D721Med (cell line): Measurements from ENCODE around the gene PRRX2.
"Not testable (repeated sequence)": the region's sequence is repeated elsewhere in the genome, so short reads cannot be mapped to it uniquely, and the experiment has no call there.

ENCODE experiments used
- DNase-seq: peaks from one replicate; pipeline ENCODE4 v3.0.0; 2011; ENCODE audit warnings: low spot score; ENCODE audit not compliant: insufficient read length
- FAIRE-seq: peaks from 2 replicates; lab custom pipeline; 2011; peaks lifted over from hg19 to GRCh38; lab: Jason Lieb, UNC
- TF ChIP-seq, protein P1 (sequence below): IDR thresholded peaks from 2 replicates; pipeline ENCODE4 v1.5.1; 2012; ENCODE audit warnings: mild to moderate bottlenecking, control low read depth; ENCODE audit not compliant: insufficient read depth; ENCODE audit errors: missing control alignments

PRRX2 gene

DNA sequence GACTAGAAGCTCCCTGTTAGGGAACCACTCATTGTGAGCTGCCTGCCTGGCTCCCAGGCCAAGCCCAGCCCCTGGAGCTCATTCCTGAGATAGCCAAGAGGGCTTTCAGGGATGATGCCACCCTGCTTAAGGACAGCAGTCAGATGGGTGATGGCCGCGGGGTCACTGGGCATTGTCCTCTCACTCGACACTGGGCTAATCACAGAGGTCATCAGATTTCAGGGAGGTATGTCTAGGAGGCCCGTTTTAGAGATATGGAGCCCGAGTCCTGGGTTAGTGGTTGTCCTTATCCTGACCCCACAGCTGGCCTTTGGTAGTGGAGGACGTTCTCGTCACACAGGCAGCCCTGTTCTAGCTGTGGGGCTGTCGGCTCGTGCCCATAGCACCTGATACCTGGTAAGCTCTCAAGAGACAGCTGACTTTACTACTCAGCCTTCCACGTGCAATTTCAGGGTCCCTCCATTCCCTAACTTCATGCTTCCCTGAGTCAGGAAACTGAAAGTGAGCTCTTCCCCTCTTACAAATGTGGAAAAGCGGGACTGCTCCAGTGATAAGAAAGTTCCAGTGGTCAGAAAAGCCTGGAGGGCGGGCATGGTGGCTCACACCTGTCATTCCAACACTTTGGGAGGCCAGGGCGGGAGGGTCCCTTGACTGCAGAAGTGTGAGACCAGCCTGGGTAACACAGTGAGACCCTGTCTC is 94.5 kb downstream of the PRRX2 start:
- no peak for FAIRE-seq
- TF ChIP-seq, protein P1, sequence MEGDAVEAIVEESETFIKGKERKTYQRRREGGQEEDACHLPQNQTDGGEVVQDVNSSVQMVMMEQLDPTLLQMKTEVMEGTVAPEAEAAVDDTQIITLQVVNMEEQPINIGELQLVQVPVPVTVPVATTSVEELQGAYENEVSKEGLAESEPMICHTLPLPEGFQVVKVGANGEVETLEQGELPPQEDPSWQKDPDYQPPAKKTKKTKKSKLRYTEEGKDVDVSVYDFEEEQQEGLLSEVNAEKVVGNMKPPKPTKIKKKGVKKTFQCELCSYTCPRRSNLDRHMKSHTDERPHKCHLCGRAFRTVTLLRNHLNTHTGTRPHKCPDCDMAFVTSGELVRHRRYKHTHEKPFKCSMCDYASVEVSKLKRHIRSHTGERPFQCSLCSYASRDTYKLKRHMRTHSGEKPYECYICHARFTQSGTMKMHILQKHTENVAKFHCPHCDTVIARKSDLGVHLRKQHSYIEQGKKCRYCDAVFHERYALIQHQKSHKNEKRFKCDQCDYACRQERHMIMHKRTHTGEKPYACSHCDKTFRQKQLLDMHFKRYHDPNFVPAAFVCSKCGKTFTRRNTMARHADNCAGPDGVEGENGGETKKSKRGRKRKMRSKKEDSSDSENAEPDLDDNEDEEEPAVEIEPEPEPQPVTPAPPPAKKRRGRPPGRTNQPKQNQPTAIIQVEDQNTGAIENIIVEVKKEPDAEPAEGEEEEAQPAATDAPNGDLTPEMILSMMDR, result no peak
- no peak for DNase-seq

DNA sequence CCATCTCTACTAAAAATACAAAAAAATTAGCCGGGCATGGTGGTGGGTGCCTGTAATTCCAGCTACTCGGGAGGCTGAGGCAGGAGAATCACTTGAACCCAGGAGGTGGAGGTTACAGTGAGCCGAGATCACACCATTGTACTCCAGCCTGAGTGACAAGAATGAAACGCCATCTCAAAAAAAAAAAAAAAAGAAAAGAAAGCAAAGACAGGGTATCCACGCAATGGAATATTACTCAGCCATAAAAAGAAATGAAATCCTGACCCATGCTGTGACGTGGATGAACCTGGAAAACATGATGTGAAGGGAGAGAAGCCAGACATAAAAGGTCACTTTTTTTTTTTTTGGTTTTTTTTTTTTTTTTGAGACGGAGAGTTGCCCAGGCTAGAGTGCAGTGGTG is 95.3 kb downstream of the PRRX2 start:
- not testable (repeated sequence) for DNase-seq, FAIRE-seq

DNA sequence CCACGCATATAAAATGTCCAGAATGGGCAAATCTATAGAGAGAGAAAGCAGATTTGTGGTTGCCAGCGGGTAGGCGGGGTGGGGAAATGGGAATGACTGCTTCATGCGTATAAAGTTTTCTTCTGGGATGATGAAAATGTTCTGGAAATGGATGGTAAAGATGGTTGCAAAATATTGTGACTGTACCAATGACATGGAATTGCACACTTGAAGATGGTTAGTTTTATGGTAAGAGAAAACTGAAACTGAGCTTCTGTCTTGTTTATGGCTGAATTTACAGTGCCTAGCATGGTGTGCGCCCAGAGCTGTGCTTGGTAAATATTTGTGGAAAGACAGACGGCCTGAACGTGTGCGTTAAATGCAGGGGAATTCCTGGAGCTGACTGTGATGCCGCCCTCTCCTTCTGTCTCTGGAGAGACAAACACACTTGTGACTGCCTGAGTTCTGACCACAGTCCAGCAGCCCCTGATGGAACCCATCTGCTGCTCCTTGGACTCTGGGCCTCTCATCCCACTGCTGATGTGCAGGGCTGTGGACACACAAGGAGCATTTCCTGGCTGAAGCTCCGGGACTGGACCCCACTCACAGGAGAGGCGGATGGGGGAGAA is 96.0 kb downstream of the PRRX2 start:
- no peak for DNase-seq
- TF ChIP-seq, protein P1, result no peak
- FAIRE-seq, result no peak

DNA sequence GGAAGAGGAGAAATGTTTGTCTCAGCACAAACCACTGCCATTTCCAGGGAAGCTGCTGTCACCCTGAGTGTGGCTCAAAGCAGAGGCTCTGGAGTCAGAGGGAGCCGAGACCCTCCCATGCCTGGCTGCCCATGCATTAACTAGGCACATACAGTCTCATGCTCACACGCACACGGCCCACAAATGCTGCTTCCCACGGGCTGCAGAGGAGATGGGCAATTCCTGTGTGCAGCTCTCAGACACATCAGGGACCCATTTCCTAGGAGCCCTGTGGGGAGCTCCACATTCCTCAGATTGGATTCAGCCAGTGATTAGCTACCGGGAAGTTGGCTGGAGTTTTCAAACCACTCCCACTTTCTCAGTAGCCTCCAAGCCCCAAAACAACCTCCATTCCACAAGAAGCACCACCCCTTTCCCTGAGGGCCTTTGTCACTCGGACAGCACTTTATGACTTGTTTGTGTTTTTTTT is 96.5 kb downstream of the PRRX2 start:
- DNase-seq (no peak), FAIRE-seq (no peak)
- TF ChIP-seq, protein P1, result no peak

DNA sequence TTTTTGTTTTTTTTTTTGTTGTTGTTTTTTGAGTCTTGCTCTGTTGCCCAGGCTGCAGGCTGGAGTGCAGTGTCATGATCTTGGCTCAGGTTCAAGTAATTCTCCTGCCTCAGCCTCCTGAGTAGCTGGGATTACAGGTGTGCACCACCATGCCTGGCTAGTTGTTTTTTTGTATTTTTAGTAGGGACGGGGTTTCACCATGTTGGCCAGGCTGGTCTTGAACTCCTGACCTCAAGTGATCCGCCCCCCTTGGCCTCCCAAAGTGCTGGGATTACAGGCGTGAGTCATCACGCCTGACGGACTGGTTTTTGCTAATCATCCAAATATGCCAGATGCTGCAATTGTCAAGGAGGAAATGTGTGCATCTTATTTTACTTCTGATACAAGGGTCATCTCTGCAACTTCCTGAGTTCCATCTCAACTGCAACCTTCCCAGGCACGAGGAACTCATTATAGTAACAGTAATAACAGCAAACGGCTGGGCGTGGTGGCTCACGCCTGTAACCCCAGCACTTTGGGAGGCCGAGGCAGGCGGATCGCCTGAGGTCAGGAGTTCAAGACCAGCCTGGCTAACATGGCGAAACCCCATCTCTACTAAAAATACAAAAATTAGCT is 97.0 kb downstream of the PRRX2 start:
- DNase-seq, FAIRE-seq: not testable (repeated sequence)

DNA sequence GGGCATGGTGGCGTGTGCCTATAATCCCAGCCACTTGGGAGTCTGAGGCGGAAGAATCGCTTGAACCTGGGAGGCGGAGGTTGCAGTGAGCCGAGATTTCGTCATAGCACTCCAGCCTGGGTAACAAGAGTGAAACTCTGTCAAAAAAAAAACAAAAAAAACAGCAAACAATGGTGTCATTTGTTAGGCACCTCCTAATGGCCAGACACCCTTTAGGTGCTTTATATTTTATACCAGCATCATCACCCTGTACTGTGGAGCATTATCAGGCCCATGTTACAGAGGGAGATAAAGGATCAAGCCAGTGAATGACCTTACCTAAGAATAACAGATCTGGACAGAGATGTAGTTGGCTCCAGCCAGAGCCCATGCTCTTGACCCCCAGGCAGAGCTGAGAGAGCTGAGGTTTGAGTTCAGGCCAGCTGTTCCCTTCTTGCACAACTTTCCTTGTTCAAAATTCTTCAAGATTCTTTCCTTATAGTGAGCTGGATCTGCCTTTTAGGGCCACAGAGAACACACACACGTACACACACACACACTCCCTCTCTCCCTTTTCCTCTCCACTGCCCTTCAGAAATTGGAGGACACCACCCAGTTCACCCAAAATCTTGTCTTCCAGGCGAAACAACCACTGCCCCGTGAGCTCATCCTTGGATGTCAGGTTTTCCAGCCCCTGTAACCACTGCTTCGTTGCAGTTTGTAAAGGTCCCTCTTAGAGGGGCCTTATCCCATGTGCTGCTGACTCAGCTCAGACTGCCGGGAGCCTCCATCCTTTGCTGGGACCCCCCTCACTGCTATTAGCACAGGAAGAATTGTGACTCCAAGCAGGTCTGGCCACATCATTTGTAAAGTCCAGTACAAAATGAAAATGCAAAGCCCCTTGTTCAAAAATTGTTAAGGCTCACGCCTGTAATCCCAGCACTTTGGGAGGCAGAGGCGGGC is 97.8 kb downstream of the PRRX2 start:
- no peak for DNase-seq
- TF ChIP-seq, protein P1, result no peak
- FAIRE-seq, result no peak

DNA sequence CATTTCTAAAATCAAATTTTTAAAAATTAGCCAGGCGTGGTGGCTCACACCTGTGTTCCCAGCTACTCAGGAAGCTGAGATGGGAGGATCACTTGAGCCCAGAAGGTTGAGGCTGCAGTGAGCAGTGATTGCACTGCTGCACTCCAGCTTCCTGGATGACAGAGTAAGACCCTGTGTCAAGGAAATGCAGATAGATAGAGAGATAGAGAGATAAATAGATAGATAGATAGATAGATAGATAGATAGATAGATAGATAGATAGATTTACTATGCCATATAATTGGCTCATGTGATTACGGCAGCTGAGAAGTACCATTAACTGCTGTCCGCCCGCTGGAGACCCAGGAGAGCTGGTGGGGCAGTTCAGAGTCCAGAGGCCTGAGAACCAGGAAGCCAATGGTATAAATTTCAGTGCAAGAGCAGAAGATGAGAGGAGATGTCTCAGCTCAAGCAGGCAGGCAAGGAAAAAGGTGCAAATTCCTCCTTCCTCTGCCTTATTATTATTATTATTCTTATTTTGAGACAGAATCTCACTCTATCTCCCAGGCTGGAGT is 100.4 kb downstream of the PRRX2 start:
- FAIRE-seq, result no peak
- no peak for DNase-seq
- TF ChIP-seq, protein P1, result no peak
